ENCODE data around the gene TUBGCP5.
A peak's percentile ranks its signal among the peaks of the same experiment; 100 is the strongest.
"Not testable (repeated sequence)": the region's sequence is repeated elsewhere in the genome, so short reads cannot be mapped to it uniquely, and the experiment has no call there.

TUBGCP5 gene

DNA sequence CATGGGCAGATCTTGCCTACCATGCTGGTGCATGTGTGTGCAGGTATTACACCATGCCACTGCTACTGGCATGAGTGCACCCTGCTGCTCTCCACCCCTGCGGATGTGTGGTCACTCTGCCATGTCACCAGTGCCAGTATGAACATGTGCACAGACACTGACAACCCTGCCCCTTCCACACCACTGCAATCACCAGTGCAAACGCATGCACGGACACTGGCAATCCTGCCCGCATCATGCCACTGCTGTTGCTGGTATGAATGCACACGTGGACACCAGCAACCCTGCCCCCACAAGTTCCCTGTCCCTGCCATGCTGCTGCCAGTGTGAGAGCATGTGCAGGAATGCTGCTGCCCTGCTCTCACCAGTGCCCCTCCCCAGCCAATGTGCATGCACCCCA is 24.8 kb upstream of the TUBGCP5 start:
- Histone ChIP-seq H3K36me3 (ENCODE audit: control insufficient read depth, insufficient read depth, low read length) (no peaks in the 10 kb centered on the region), H3K4me1 (ENCODE audit: control insufficient read depth, insufficient read depth, low read length) (no peaks in the 10 kb centered on the region), H3K9ac (ENCODE audit: low read length) (no peak overlapping the region), H3K27me3 (ENCODE audit: control insufficient read depth, insufficient read depth, low read length) (no peaks in the 10 kb centered on the region), H3K4me3 (ENCODE audit: low read length) (no peak overlapping the region), H3K27ac (ENCODE audit: low read depth, low read length) (no peak overlapping the region)

GRCh38 chr15:23057707-23058106 is 18.3 kb upstream of the TUBGCP5 start:
- H3K9ac ChIP-seq (ENCODE audit: low read length) = no peak overlapping the region

GRCh38 chr15:23055316-23055715 is 15.9 kb upstream of the TUBGCP5 start:
- no peak overlapping the region for H3K9ac ChIP-seq (ENCODE audit: low read length)
- H3K4me3 ChIP-seq (ENCODE audit: low read length) = no peak overlapping the region
- no peaks in the 10 kb centered on the region for H3K4me1 ChIP-seq (ENCODE audit: control insufficient read depth, insufficient read depth, low read length)
- H3K36me3 ChIP-seq (ENCODE audit: control insufficient read depth, insufficient read depth, low read length) = no peaks in the 10 kb centered on the region
- H3K27ac ChIP-seq (ENCODE audit: low read depth, low read length) = no peak overlapping the region
- no peaks in the 10 kb centered on the region for H3K27me3 ChIP-seq (ENCODE audit: control insufficient read depth, insufficient read depth, low read length)

More at GRCh38 chr15:23057707-23058106, 18.3 kb upstream of the TUBGCP5 start:
- no peaks in the 10 kb centered on the region for H3K27me3 ChIP-seq (ENCODE audit: control insufficient read depth, insufficient read depth, low read length)
- H3K4me3 ChIP-seq (ENCODE audit: low read length) = no peak overlapping the region
- H3K36me3 ChIP-seq (ENCODE audit: control insufficient read depth, insufficient read depth, low read length) = no peaks in the 10 kb centered on the region
- H3K27ac ChIP-seq (ENCODE audit: low read depth, low read length) = no peak overlapping the region
- no peaks in the 10 kb centered on the region for H3K4me1 ChIP-seq (ENCODE audit: control insufficient read depth, insufficient read depth, low read length)

DNA sequence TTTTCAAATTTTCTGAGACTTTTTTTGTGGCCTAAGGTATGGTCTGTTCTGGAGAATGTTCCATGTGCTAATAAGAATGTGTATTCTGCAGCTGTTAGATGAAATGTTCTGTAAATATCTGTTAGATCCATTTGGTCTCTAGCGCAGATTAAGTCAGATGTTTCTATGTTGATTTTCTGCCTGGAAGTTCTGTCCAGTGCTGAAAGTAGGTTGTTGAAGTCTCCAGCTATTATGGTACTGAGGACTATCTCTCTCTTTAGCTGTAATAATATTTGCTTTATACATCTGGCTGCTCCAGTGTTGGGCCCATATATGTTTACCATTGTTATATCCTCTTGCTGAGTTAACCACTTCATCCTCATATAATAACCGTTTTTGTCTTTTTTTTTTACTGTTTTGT is 13.2 kb upstream of the TUBGCP5 start:
- Histone ChIP-seq H3K36me3 (ENCODE audit: control insufficient read depth, insufficient read depth, low read length) (no peaks in the 10 kb centered on the region), H3K27ac (ENCODE audit: low read depth, low read length) (no peak overlapping the region)

DNA sequence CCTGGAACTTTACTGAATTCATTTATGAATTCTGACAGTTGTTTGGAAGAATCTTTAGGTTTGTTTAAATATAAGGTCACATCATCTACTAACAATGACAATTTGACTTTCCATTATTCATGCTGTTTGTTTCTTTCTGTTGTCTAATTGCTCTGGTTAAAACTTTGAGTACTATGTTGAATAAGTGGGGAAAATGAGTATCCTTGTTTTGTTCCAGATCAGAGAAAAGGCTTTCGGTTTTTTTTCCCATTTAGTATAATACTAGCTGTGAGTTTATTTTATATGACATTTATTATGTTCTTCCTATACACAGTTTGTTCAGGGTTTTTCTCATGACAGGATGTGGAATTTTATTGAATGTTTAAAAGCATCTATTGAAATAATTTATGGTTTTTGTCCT is 11.3 kb upstream of the TUBGCP5 start:
- Histone ChIP-seq H3K4me1 (ENCODE audit: control insufficient read depth, insufficient read depth, low read length) (no peaks in the 10 kb centered on the region), H3K9ac (ENCODE audit: low read length) (no peak overlapping the region), H3K36me3 (ENCODE audit: control insufficient read depth, insufficient read depth, low read length) (no peaks in the 10 kb centered on the region), H3K27ac (ENCODE audit: low read depth, low read length) (no peak overlapping the region), H3K4me3 (ENCODE audit: low read length) (no peak overlapping the region), H3K27me3 (ENCODE audit: control insufficient read depth, insufficient read depth, low read length) (no peaks in the 10 kb centered on the region)

More for the DNA sequence above, 13.2 kb upstream of the TUBGCP5 start:
- no peak overlapping the region for H3K4me3 ChIP-seq (ENCODE audit: low read length)
- no peaks in the 10 kb centered on the region for H3K27me3 ChIP-seq (ENCODE audit: control insufficient read depth, insufficient read depth, low read length)
- H3K9ac ChIP-seq (ENCODE audit: low read length) = no peak overlapping the region
- H3K4me1 ChIP-seq (ENCODE audit: control insufficient read depth, insufficient read depth, low read length) = no peaks in the 10 kb centered on the region

GRCh38 chr15:23049984-23050628 is 10.7 kb upstream of the TUBGCP5 start:
- no peak overlapping the region for H3K9ac ChIP-seq (ENCODE audit: low read length)
- no peaks in the 10 kb centered on the region for H3K27me3 ChIP-seq (ENCODE audit: control insufficient read depth, insufficient read depth, low read length)
- no peaks in the 10 kb centered on the region for H3K36me3 ChIP-seq (ENCODE audit: control insufficient read depth, insufficient read depth, low read length)
- no peaks in the 10 kb centered on the region for H3K4me1 ChIP-seq (ENCODE audit: control insufficient read depth, insufficient read depth, low read length)
- no peak overlapping the region for H3K27ac ChIP-seq (ENCODE audit: low read depth, low read length)
- H3K4me3 ChIP-seq (ENCODE audit: low read length) = no peak overlapping the region

GRCh38 chr15:23048572-23049282 is 9.4 kb upstream of the TUBGCP5 start:
- H3K9ac ChIP-seq (ENCODE audit: low read length); H3K4me1 ChIP-seq (ENCODE audit: control insufficient read depth, insufficient read depth, low read length); H3K36me3 ChIP-seq (ENCODE audit: control insufficient read depth, insufficient read depth, low read length); H3K27me3 ChIP-seq (ENCODE audit: control insufficient read depth, insufficient read depth, low read length); H3K27ac ChIP-seq (ENCODE audit: low read depth, low read length); H3K4me3 ChIP-seq (ENCODE audit: low read length): not testable (repeated sequence)

DNA sequence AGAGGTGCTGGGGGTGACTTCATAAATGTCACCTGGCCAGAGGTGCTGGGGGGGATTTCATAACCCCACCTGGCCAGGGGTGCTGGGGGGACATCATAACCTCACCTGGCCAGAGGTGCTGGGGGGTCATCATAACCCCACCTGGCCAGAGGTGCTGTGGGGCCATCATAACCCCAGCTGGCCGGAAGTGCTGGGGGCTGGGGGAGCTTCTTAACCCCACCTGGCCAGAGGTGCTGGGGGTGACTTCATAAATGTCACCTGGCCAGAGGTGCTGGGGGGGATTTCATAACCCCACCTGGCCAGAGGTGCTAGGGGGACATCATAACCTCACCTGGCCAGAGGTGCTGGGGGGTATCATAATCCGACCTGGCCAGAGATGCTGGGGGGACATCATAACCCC is 4.6 kb upstream of the TUBGCP5 start:
- not testable (repeated sequence) for H3K9ac ChIP-seq (ENCODE audit: low read length); H3K27ac ChIP-seq (ENCODE audit: low read depth, low read length); H3K4me1 ChIP-seq (ENCODE audit: control insufficient read depth, insufficient read depth, low read length); H3K4me3 ChIP-seq (ENCODE audit: low read length); H3K27me3 ChIP-seq (ENCODE audit: control insufficient read depth, insufficient read depth, low read length); H3K36me3 ChIP-seq (ENCODE audit: control insufficient read depth, insufficient read depth, low read length)

DNA sequence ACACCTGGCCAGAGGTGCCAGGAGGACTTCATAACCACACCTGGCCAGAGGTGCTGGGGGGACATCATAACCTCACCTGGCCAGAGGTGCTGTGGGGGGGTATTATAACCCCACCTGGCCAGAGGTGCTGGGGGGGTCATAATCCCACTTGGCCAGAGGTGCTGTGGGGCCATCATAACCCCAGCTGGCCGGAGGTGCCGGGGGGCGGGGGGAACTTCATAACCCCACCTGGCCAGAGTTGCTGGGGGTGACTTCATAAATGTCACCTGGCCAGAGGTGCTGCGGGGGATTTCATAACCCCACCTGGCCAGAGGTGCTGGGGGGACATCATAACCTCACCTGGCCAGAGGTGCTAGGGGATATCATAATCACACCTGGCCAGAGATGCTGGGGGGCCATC is 4.2 kb upstream of the TUBGCP5 start:
- H3K27me3 ChIP-seq (ENCODE audit: control insufficient read depth, insufficient read depth, low read length); H3K36me3 ChIP-seq (ENCODE audit: control insufficient read depth, insufficient read depth, low read length); H3K4me3 ChIP-seq (ENCODE audit: low read length); H3K27ac ChIP-seq (ENCODE audit: low read depth, low read length); H3K4me1 ChIP-seq (ENCODE audit: control insufficient read depth, insufficient read depth, low read length); H3K9ac ChIP-seq (ENCODE audit: low read length): not testable (repeated sequence)

- H3K27me3 ChIP-seq (ENCODE audit: control insufficient read depth, insufficient read depth, low read length); H3K27ac ChIP-seq (ENCODE audit: low read depth, low read length); H3K4me1 ChIP-seq (ENCODE audit: control insufficient read depth, insufficient read depth, low read length); H3K4me3 ChIP-seq (ENCODE audit: low read length); H3K9ac ChIP-seq (ENCODE audit: low read length); H3K36me3 ChIP-seq (ENCODE audit: control insufficient read depth, insufficient read depth, low read length): not testable (repeated sequence)
These were observed 2.4 kb upstream of the TUBGCP5 start for GRCh38 chr15:23041736-23042135.

DNA sequence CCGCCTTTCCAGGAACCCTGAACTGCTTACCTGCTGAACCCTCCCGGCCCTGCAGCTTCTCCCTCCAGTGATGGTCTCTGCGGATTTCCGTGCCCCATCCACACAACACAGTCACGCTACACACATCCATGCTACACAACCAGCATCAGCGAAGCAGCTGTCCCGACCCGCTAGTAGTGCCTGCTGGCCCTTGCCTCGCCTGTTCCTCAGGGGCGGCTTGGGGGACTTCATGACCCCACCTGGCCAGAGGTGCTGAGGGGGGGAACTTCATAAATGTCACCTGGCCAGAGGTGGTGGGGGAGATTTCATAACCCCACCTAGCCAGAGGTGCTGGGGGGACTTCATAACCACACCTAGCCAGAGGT is 530 bp upstream of the TUBGCP5 start:
- Histone ChIP-seq H3K9ac (ENCODE audit: low read length) (peak overlapping the region; percentile 60), H3K27ac (ENCODE audit: low read depth, low read length) (peak overlapping the region; percentile 41), H3K4me1 (ENCODE audit: control insufficient read depth, insufficient read depth, low read length) (peaks cover 4% of the 10 kb centered on the region)

GRCh38 chr15:23038726-23039142 is 635 bp downstream of the TUBGCP5 start:
- Histone ChIP-seq H3K27ac (ENCODE audit: low read depth, low read length) (peak overlapping the region; percentile 73), H3K4me3 (ENCODE audit: low read length) (peak overlapping the region; percentile 73), H3K27me3 (ENCODE audit: control insufficient read depth, insufficient read depth, low read length) (no peaks in the 10 kb centered on the region), H3K9ac (ENCODE audit: low read length) (no peak overlapping the region), H3K4me1 (ENCODE audit: control insufficient read depth, insufficient read depth, low read length) (peaks cover 4% of the 10 kb centered on the region), H3K36me3 (ENCODE audit: control insufficient read depth, insufficient read depth, low read length) (peaks cover 7% of the 10 kb centered on the region)

More for the DNA sequence above, 530 bp upstream of the TUBGCP5 start:
- Histone ChIP-seq H3K27me3 (ENCODE audit: control insufficient read depth, insufficient read depth, low read length) (no peaks in the 10 kb centered on the region), H3K4me3 (ENCODE audit: low read length) (peak overlapping the region; percentile 73), H3K36me3 (ENCODE audit: control insufficient read depth, insufficient read depth, low read length) (peaks cover 3% of the 10 kb centered on the region)

DNA sequence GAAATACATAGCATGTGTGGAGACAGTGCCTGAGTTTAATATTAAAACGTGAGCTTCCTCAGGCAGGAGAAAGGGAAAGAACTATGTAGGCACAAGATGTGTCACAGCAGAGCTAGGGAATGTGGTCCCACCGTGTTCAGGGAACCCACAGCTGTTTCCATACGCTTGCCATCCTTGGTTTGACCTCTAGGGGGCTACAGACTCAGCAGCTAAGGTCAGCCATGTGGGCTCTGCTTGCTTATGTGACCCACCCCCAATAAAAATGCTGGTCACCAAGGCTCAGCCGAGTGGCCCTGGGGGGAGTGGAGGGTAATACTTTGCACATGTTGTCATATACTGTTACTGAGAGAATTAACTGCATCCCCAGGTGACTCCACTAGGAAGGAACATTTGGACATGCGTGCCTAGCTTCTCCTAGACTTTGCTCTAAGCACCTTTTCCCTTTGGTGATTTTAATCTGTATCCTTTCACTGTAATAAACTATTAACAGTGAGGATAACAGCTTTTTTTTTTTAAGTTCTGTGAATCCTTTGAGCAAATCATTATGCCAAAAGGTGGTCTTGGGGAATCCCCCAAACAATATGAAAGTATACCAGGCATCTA is 3.3 kb downstream of the TUBGCP5 start:
- Histone ChIP-seq H3K27ac (ENCODE audit: low read depth, low read length) (no peak overlapping the region), H3K4me1 (ENCODE audit: control insufficient read depth, insufficient read depth, low read length) (peaks cover 4% of the 10 kb centered on the region), H3K9ac (ENCODE audit: low read length) (no peak overlapping the region), H3K27me3 (ENCODE audit: control insufficient read depth, insufficient read depth, low read length) (no peaks in the 10 kb centered on the region), H3K36me3 (ENCODE audit: control insufficient read depth, insufficient read depth, low read length) (peaks cover 7% of the 10 kb centered on the region), H3K4me3 (ENCODE audit: low read length) (no peak overlapping the region)
